ENCODE measurements around the gene ANAPC10.
"Not testable (repeated sequence)": the region's sequence is repeated elsewhere in the genome, so short reads cannot be mapped to it uniquely, and the experiment has no call there.

Gene ANAPC10

DNA sequence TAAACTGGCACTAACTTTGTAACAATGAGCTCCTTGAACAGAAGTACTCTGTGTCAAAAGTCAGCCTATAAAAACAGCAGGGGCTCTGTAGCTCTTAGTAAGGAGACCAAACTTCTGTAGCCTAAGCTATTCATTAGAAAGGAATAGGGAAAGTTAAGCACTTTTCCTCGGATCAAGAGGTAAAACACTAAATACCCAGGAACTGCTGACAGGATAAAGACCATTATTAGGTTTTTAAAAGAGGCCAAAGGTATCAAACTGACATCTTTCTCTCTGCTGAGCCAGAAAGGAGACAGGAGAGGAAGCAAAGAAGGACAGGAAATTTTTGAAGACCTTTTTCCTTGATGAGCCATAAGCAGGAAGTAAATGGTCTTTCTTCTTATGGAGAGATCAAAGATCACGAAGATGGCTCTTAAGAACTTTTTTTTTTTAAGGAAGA, 31.9 kb downstream of the ANAPC10 start:
- DNase-seq = no peak

DNA sequence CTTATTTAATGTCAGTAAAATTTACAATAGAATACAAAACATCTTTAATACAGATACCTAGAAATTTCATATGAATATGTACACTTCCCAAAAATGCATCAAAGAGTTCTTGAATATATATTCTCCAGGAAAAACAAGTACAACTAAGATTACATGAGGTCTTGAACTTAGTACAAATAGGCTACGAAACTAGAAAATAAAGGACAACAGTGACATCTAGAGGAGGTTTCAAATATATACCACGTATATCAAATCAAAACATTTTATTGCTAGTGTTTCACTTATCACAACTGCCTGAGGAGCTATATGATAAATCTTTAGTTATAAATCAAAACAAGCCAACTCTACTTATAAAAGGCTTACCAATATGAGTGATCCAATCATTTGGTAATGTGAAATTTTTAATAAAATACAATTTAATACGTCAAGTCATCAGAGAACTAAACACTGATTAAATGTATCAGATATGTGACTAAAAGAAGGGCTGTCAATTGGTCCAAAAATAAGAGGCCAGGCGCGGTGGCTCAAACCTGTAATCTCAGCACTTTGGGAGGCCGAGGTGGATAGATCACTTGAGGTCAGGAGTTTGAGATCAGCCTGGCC, 36.6 kb downstream of the ANAPC10 start:
- DNase-seq = no peak

DNA sequence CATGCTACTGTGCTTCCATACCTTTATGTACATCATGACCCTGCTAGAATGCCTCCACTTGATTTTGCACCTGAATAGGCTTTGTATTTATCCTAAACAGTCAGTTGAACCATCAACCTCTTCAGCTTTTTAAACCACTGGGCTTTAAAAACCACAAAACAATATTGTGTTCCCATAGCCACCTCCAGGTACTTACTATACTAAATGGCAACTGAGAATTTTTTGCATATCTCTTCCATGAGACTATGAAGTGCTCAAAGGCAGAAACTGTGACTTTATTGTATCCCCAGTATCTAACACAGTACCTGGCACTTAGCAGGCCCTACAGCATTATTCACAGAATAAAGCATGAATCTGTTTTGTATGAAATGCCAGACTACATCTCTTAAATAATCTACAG, 39.7 kb downstream of the ANAPC10 start:
- no peak for DNase-seq

DNA sequence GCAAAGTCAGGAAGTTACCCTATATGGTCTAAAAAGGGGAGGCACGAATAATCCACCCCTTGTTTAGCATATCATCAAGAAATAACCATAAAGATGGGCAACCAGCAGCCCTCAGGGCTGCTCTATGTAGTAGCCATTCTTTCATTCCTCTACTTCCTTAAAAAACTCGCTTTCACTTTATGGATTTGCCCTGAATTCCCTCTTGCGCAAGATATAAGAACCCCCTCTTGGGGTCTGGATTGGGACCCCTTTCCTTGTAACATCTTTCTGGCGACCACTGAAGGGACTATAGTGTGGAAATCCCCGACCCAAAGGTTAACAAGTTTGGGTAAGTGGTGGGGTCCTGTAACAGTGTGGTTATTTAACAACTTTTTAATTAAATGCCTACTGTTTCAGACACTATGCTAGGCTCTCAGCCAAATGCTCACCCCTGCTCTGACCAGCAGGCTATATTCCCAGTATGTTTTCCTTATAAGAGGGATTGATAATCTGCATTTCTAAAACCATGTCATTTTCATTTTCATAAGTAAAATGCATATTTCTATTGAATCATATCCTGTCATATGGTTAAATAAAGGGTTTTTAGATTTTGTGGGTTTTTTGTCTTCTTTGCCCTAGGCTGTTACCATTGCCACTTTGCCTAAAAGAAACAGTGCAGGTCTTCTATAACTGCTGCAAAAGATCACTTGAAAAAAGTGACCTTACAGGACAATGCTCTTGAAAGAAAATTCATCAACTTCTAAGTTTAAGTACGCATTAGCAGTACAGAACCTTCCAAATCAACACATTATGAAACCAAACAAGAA, 41.5 kb downstream of the ANAPC10 start:
- no peak for DNase-seq

DNA sequence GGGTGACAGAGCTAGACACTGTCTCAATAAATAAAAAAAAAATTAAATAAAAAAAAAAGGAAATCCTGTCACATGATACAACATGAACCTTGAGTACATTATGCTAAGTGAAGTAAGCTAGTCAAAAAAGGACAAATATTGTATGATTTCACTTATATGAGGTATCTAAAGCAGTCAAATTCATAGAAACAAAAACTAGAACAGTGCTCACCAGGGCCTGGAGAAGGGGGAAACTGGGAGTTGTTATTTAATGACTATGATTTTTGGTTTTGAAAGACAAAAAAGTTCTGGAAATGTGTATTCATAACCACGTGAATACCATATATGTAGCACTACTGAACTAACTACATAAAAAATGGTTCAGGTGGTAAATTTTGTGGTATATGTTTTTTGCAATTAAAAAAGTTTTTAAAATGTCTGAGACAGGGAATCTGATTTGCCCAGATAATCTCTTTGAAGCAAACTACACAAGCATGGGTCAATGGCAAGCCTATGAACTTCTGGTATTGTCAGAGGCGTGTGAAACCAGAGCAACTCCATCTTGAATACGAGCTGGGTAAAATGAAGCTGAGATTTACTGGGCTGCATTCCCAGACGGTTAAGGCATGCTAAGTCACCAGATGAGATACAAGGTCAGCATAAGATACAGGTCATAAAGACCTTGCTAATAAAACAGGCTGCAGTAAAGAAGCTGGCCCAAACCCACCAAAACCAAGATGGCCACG, 42.3 kb downstream of the ANAPC10 start:
- DNase-seq = no peak

DNA sequence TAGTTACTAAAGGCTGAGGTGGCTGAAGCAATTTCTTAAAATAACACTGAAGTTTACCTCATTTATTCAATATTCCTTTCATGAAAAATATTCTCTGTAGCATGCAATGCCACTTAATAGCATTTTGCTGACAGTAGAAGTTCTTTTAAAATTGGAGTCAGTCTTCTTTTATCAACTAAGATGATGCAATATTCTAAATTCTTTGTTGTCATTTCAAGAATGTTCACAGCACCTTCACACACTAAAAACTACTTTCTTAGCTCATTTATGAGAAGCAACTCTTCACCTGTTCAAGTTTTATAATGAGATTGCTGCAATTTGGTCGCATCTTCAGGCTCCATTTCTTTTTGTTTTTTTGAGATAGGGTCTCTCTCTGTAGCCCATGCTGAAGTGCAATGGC, 48.8 kb downstream of the ANAPC10 start:
- DNase-seq = no peak

DNA sequence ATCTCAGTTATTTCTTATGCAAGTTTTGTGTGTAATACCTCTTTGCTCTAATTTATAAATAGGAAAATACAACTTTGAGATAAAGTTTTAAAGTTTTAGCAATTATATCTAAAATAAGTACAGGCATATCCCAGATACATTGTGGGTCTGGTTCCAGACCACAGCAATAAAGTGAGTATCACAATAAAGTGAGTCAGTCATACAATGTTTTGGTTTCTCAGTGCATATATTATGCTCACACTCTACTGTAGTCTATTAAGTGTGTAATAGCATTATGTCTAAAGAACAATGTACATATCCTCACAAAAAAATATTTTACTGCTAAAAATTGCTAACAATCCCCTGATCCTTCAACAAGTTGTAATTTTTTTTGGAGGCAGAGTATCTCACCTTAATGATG, 49.2 kb downstream of the ANAPC10 start:
- DNase-seq = no peak

DNA sequence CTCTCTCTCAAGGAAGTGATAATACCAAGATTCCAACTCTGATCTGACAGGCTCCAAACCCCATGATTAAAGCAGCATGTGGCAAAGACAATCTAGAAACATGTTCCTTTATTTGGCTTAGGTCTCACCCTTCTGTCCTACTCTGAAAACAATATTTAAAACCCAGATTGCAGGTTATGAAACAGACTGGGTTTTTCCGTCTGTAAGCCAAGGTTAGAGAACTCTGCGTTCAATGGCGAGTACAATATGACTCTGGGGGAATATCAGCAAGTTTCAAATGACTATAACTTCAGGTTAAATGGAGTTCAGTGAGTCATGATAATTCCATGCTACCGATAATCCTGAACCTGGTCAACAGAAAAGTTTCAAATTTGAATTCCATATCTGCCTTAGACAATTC, 50.8 kb downstream of the ANAPC10 start:
- DNase-seq = no peak

DNA sequence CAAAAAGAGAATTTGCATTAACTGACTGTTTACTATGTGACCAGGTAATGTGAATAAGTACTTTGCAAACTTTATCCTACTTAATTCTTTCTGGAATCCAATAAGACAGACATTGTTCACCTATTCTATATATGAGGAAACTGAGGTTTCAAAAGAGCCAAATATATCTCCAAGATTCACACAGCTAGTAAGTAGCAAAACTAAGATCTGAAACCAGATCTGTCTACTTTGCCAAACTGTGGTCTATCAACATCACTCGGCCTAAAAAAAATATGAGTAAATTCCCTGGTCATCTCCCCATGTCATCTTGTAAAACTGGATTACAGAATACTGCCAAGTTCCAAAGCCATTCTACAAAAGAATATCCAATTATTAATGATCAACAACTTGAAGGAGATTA, 52.8 kb downstream of the ANAPC10 start:
- DNase-seq = no peak

DNA sequence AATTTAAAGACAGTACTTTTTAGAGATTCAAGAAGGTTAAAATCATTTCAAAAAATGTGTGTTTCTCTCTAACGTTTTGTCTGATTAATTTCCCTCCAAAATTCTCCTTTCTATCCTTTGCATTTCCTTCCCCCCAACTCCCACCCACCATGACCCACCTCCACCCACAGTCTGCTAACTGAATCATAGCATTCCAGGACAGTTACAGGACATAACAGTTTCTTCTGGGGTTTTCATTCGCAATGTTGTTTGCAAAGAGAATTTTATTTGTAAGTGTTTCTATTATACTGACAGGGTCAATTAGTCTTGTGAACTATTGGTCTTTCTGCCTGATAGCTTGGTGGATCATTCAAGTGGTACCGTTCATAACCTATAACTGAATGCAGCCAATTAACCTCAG, 53.7 kb downstream of the ANAPC10 start:
- no peak for DNase-seq

DNA sequence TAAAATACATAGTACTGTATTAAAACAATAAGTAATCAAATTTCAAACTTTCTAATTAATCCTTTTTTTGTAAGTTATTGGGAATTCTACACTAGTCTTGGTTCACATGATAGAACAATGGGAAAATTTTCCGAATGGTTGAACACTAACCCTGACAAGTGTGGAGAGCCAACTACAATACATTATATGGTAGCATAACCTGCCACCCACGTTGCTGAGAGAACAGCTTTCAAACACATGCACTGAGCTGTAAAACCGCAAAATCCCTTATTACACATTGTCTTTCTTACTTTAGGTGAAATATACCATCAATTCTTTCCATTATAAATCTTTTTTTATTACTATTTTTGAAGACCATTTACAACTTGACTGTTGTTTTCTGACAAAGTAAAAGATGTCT, 54.7 kb downstream of the ANAPC10 start:
- DNase-seq = no peak

DNA sequence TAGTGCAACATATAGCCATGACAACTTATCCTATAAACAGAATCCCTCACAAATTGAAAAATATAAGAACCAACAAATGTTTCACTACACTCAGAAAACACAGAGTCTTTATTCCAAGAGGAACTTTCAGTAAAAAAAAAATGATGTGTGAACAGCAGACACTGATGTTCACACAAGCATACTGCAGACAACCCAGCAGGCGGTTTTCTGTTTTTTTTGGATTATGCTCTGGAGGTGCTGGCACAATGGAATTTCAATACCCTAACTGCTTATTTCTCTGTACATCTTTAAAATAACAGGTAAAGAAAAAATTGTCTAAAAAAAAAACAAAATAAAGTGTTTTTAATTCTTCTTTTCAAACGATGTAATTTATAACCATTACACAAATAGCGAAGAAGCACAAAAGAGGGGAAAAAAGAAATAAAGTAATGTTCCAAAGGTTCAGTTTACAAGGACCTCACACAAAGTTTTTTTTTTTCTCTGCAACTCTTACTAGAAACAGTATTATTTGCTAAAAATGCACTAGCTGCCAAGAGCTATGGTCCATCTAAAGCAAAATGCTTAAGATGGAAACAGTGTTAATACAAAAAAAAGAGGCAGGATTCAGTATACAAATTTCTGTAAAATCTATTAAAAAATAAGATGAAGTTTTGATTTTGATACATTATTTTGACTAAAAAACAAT, 55.3 kb downstream of the ANAPC10 start:
- DNase-seq = no peak

DNA sequence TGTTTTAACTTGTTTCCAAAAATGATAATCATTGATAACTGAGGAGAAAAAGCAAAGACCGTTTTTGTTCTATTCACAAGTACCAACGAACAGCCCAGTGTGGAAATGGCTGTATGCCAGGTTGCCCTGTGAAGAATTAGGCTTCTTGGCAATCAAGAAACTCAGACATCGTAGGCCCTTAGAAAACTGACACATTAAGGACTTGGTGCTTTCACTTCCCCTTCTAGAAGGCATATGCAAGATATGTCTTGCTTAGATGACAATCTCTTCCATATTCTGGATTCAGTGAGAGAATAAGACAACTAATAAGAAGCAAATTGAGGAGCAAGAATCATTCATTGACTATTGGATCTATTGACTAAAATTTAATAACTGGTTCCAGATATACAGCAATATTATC, 56.6 kb downstream of the ANAPC10 start:
- DNase-seq = no peak

DNA sequence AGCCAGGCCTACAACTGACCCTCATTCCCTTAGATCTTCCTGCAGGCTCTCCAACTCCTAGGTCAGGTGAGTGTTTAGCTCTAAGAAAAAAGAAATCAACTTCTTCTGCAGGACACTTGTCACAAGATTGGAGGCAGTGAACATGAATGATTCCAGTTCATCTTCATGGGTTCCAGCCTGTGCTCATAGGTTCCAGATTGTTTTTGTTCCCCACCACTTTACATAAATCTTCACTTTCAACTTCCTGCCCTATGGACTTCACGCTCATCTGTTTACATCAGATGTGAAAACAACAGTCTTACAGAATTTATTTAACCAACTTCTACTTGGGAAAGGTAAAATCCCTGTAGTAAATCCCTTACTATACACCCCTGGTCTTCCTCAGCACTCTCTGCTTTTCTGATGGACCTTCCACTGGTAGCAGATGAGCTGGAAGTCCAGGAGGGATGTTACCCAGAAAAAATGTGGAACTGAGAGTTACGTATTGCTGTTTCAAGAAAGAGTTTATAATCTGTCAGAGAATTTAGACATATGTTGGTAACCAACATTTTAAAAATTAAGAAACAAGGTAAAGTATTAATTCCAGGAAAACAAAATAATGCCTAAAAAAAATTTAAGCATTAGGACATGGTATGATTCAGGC, 62.4 kb downstream of the ANAPC10 start:
- no peak for DNase-seq

DNA sequence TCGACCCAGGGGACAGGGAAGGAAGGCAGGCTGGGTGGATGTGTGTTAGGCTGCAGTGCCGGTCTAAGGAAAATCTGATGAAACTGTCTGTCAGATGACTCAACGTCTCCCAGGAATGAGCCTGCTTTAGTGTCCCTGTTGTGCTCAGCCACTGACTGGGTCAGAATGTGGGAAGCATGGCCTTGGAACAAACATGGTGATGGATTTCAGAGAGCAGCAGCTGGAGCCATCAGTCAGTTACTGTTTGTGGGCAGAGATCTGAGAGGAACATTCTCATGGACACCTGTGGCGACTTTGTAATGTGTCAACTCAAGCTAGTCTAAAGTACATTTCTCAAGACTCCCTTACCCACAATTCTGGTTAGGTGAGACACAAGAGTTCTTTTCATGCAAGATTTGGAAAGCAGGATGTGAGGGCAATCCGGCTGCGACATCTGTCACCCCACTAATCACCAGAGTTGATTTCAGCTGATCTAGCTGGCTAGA, 63.2 kb downstream of the ANAPC10 start:
- no peak for DNase-seq

DNA sequence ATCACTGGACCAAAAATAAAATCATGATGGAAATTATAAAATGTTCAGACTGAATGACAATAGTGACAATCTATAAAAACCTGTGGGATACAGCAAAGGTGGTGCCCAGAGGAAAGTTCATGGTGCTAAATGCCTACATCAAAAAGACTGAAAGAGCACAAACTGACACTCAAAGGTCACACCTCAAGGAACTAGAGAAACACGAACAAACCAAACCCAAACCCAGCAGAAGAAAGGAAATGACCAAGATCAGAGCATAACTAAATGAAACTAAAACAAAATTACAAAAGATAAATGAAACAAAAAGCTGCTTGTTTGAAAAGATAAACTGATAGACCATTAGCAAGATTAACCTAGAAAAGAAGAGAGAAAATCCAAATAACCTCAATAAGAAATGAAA, 78.7 kb downstream of the ANAPC10 start:
- no peak for DNase-seq

DNA sequence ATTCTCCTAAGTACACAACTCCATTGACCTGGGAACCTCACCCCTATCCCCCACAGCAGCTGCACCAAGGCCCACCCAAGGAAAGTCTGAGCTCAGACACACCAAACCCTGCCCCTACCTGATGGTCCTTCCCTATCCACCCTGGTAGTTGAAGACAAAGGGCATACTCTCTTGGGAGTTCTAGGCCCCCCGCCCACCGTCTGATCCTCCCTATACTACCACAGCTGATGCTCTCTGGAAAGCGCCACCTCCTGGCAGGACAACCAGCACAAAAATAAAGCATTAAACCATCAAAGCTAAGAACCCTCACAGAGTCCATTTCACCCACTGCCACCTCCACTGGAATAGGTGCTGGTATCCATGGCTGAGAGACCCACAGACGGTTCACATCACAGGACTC, 83.6 kb downstream of the ANAPC10 start:
- no peak for DNase-seq

DNA sequence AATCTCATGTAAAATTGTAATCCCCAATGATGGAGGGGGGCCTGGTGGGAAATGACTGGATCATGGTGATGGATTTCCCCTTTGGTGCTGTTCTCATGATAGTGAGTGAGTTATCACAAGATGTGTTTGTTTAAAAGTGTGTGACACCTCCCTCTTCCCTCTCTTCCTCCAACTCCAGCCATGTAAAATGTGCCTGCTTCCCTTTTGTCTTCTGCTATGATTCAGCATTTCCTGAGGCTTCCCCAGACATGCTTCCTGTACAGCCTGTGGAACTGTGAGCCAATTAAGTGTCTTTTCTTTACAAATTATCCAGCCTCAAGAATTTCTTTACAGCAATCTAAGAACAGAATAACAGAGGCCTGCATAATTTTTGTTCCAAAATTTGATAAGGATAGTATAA, 85.2 kb downstream of the ANAPC10 start:
- DNase-seq = no peak

DNA sequence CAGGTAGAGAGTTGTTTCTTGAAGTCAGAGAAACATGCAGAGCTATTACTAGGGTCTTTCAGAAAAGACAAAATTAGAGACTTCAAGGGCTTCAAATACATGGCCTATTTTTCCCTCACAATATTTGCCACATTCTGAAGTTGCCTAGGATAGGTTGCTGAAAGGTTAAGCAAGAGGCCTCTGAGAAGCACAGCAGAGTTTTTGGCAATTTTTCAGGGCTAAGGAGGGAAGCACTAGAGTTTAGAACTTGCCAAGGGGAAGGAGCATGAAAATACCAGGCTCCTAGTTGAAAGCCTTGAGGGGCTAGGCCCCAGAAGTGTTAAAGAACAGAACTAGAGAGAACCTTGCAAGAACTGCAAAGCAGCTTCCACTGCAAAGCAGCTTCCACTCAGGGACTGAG, 86.4 kb downstream of the ANAPC10 start:
- DNase-seq = no peak

DNA sequence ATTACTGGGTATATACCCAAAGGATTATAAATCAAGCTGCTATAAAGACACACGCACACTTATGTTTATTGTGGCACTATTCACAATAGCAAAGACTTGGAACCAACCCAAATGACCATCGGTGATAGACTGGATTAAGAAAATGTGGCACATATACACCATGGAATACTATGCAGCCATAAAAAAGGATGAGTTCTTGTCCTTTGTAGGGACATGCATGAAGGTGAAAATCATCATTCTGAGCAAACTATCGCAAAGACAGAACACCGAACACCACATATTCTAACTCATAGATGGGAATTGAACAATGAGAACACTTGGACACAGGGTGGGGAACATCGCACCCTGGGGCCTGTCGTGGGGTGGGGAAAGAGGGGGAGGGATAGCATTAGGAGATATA, 87.7 kb downstream of the ANAPC10 start:
- DNase-seq = not testable (repeated sequence)

DNA sequence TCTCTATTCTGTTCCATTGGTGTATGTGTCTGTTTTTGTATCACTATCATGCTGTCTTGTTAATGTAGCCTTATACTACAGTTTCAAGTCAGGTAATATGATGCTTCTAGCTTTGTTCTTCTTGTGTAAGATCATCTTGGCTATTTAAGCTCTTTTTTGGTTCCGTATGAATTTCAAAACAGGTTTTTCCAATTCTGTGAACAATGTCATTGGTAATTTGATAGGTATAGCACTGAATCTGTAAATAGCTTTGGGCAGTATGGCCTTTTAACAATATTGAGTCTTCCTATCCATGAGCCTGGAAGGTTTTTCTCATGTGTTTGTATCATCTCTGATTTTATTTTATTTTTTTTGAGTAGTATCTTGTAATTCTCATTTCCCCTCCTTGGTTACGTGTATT, 94.3 kb downstream of the ANAPC10 start:
- DNase-seq = no peak

DNA sequence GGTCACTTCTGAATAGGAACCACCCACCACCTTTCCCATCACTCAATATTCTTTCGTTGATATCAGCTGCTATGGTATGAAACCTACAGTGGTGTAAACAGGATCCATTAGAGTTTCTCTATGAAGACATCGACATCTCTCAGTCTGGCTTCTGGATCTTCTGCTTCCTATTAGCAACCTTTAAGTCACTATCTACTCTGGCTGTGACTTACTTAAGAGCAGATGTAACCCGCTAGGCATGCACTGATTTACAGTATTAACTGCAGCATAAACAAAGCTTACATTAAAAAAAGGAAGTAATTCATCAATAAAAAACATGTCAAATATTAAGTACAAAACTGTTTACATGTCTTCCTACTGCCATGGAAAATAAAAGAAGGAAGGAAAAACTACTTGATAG, 96.4 kb downstream of the ANAPC10 start:
- no peak for DNase-seq

DNA sequence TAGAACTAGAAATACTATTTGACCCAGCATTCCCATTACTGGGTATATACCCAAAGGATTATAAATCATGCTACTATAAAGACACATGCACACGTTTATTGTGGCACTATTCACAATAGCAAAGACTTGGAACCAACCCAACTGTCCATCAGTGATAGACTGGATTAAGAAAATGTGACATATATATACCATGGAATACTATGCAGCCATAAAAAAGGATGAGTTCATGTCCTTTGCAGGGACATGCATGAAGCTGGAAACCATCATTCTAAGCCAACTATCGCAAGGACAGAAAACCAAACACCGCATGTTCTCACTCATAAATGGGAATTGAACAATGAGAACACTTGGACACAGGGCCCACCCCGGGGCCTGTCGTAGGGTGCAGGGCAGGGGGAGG, 97.3 kb downstream of the ANAPC10 start:
- not testable (repeated sequence) for DNase-seq

All from 8988T (cell line).